Renal cortical epithelial cell (primary cell): ENCODE results near the gene AFF4. TPM values are rescaled to one million over a fixed set of nuclear protein-coding genes. Genes with fewer than 3 reads are reported as not detected.
"Not testable (repeated sequence)": the region's sequence is repeated elsewhere in the genome, so short reads cannot be mapped to it uniquely, and the experiment has no call there.

Source experiments
- DNase-seq: peaks from one replicate; pipeline ENCODE4 v3.0.0-alpha.2; 2011; ENCODE audit warnings: low read depth
- total RNA-seq: library from RNA; depleted of rRNA; stranded (reverse); fragments of >200 nt; gene quantifications from 2 replicates; pipeline ENCODE4 v1.2.3, GENCODE V29; 2014

AFF4 gene
- total RNA-seq, 1 donor from 2014 or later = 95.0 TPM

DNA sequence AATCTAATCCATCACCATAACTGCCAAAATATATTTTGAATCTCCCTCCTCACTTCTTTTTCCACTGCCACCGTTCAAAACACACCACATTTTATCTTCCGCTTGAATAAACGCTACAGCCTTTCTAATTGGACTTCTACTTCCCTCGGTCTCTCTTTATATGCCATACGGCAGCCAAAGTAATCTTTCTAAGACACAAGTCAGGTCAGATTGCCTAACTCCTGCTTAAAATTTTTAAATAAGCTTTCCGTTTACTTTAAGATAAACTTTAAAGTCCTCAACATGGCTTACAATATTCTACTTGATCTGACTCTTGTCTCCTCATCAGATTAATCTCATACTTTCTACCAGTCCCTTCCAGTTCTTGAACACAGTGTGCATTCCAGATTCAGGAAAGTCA lies 9.7 kb downstream of the AFF4 start:
- DNase-seq = no peak

DNA sequence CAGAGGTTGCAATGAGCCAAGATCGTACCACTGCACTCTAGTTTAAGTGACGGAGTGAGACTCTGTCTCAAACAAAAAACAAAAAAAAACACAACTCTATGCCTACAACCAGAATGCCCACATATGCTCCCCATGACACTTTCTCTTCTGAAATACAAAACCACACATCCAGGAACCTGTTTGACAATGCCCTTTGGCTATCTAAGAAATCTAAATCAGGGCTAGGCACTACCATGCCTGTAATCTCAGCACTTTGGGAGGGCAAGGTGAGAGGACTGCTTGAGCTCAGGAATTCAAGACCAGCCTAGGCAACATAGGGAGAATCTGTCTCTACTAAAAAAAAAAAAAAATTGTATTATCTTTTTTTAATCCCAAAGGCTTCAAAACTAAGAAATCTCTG lies 10.6 kb downstream of the AFF4 start:
- DNase-seq = no peak

DNA sequence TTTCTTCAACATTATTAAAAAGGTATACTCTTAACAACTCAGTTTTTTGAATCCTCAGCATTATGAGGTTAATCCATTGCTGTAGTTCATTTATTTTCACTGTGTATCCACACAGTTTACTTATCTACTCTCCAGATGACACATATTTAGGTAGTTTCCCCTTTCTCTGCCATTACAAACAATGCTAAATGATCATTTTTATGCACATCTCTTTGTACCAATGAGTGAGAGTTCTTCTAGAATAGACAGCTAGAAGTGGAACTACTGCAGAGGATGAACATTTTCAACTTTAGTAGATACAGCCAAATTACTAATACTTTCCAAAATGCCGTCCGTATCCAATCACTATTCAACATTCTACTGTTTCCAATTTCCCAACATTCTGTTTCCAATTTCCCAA lies 11.5 kb downstream of the AFF4 start:
- DNase-seq = no peak

DNA sequence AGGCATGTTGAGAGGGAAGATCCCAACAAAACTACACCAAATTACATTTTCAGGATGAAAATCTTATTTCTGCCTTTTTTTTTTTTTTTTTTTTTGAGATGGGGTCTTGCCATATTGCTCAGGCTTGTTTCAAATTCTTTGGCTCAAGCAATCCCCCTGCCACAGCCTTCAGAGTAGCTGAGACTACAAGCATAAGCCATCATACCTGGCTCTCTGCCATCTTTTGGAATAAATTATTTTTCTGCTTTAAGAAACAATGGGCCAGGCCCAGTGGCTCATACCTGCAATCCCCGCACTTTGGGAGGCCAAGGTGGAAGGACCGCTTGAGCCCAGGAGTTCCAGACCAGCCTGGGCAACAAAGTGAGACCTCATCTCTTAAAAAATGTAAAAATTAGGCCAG lies 14.3 kb downstream of the AFF4 start:
- DNase-seq = no peak

DNA sequence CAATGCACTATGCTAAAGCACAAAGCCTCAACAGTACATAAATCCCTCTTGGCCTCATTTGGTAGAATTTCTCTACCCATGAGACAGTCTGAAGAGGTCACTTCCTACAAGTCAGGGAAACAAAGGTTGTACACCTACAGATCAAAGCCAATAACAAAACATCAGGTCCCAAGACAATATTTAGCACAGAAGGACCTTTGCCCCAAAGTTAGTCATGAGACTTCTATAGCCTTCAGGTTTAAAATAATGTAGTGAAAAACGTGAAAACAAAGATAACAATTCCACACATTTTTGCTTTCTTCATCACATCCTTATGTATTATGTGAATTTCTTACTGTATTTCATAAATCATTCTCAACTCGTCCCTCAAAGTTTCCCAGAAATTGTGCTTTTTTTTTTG lies 15.8 kb downstream of the AFF4 start:
- DNase-seq = no peak

DNA sequence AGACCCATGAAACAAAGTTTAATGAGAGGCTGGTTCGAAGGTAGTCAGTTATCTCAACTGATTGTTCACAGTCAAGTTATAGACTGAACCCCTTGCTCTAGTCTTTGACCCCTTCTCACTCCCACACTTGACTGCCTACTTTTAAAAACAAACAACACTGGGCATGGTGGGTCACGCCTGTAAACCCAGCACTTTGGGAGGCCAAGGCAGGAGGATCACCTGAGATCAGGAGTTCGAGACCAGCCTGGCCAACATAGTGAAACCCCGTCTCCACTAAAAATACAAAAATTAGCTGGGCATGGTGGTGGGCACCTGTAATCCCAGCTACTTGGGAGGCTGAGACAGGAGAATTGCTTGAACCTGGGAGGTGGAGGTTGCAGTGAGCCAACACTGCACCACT lies 18.1 kb downstream of the AFF4 start:
- DNase-seq = not testable (repeated sequence)

DNA sequence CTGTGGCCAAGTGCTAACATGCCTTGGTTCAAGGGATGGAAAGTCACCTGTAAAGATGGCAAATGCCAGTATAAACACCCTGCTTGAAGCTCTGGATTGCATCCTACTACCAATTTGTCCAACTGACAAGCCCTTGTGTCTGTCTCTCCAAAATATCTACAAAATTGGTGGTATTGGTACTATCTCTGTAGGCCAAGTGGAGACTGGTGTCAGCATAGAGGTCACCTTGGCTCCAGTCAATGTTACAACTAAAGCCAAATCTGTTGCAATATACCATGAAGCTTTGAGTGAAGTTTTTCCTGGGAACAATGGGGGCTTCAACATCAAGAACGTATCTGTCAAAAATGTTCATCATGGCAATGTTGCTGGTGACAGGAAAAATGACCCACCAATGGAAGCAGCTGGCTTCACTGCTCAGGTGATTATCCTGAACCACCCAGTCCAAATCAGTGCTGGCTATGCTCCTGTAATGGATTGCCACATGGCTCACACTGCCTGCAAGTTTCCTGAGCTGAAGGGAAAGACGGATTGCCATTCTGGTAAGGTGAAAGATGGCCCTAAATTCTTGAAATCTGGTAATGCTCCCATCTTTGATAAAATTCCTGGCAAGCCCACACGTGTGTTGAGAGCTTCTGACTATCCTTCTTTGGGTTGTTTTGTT lies 19.9 kb downstream of the AFF4 start:
- DNase-seq = no peak

DNA sequence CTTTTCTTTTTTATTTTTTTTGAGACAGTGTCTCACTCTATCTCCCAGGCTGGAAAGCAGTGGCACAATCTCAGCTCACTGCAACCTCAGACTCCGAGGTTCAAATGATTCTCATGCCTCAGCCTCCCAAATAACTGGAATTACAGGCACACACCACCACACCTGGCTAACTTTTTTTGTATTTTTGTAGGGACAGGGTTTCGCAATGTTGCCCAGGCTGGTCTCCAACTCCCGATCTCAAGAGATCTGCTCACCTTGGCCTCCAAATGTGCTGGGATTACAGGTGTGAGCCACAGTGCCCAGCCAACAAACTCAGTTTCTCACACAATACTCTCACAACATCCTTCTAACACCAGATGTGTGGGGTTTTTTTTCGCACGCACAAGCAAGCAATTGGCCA lies 22.1 kb downstream of the AFF4 start:
- no peak for DNase-seq

DNA sequence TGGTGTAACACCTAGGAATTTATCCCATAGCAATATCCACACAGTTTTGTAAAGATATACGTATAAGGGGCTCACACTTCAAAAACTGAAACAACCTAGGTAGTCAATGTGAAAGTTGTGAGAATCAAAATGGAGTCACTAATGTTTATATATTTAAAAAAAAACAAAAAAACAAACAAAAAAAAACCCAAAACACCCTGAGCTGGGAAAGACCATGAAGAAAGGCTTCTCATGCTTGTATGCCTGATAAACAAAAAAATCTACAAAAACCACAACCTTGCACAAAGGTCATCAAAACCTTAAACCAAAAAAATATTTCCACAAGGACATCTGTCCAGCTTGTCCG lies 35.4 kb downstream of the AFF4 start:
- no peak for DNase-seq

DNA sequence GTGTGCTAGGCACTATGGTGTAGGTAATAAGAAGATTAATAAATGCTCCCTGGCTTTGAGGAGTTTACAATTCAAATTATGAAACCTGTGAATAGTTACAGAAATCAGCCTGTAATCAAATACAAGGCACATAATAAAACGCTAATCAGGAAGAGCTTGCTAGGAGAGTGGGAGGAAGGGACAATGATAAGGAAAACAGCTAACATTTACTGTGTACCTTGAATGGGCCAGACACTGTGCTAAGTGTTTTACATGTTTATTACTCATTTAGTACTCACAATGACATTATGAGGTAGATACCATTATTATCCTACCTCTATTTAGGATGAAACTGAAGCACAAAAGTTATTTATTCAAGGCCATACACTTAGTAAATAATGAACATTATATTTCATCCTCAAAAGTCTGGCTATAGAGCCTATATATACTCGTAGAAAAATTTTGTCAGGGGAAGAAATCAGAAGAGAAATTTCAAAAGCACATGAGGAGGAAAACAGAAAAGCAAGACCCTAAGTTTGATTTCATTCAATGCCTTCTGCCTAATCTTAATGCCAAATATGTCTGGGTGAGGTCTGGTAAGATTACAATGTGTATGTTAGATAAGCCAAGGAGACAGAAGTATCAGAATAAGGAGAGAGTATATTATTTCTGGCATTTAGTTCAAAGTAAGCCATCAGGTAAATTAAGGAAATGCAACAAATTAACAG lies 35.9 kb downstream of the AFF4 start:
- no peak for DNase-seq

DNA sequence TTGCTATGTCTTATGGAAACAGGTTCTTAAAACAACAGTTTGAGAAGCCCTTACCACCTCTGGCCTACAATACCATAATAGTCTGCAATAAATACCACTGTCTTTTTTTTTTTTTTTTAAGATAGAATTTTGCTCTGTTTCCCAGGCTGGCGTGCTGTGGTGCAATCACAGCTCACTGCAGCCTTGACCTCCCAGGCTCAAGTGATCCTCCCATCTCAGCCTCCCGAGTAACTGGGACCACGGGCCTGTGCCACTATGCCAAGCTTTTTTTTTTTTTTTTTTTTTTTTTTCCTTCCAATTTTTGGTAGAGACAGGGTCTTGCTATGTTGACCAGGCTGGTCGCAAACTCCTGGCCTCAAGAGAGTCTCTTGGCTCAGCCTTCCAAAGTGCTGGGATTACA lies 37.0 kb downstream of the AFF4 start:
- DNase-seq = no peak

DNA sequence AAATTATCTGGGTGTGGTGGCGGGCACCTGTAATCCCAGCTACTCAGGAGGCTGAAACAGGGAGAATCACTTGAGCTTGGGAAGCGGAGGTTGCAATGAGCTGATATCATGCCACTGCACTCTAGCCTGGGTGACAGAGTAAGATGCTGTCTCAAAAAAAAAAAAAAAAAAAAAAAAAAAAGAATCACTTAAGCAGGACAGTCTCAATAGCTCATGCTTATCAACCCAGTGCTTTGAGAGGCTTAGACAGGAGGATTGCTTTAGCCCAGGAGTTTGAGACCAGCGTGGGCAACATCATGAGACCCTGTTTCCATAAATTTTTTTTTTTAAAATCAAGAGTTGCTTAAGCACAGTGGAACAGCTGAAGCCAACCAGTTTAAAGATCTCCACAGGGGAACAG lies 47.3 kb downstream of the AFF4 start:
- no peak for DNase-seq

DNA sequence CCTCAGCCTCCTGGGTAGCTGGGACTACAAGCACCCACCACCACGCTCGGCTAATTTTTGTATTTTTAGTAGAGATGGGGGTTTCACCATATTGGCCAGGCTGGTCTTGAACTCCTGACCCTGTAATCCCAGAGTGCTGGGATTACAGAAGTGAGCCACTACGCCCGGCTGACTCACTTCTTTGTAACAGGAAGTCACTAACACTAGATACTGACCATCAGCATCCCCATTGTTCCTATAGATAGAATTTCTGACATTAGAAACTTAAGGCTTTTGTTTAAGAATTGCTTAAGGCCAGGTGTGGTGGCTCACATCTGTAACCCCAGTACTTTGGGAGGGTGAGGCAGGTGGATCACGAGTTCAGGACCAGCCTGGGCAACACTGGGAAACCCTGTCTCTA lies 47.8 kb downstream of the AFF4 start:
- no peak for DNase-seq

DNA sequence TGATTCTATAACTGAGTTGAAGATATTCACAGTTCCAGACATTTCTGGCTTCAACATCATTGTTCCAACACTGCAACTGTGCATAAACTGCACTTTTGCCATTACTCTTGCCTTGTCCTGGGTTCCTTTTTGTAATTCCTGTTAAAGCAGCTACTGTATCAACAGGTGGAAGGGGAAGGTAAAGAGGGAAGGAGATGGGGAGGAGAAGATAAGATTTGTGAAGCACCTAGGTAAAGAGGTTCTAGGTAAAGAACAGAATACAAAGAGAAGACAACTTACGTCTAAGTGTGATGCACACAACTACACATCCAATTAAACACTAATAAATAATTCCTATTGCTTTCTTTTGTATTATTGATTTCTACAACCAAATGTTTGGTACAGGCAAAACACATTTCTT lies 53.7 kb downstream of the AFF4 start:
- DNase-seq = no peak

DNA sequence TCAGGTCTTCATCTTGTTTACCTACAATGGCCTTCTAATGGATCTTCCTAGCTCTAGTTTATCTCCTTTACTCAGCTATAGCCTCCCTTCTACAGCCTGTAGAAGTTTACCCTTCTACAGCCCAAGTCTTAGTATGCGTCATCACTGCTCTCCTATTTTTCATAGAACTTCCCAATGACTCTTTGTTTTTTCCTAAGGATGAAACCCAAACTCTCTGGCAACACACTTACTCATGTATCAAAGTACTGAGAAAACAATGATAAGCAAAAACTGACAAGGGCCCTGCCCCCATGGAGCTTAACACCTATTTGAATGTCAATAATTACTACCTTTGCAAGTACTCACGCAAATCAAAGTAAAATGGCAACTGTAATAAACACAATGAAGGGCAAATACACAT lies 56.3 kb downstream of the AFF4 start:
- DNase-seq = no peak

DNA sequence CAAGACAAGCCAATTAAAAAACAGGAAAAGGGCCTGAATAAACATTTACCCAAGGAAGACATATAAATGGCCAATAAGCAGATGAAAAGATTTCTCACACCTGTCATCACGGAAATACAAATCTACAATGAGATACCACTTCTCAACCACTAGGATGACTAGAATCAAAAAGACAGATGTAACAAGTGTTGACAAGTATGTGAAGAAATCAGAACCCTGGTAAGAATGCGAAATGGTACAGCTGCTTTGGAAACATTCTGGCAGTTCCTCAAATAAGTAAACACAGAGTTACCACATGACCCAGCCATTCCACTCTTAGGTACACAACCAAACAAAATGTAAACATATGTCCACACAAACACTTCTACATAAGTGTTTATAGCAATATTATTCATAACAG lies 57.5 kb downstream of the AFF4 start:
- DNase-seq = peak; percentile 28

DNA sequence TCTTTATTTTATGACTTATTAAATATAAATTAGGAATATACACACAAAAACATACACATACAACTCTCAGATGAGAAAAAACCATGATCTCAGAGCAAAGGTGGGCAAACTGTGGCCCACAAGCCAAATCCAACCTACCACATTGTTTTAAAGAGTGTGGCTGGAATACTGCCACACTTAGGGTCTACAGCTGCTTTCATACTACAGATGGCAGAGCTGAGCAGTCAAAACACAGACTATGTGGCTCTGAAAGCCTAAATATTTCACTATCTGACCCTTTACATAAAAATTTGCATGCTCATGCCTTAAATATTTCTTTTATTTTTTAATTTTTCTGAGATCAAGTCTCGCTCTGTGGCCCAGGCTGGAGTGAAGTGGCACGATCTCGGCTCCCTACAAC lies 61.7 kb downstream of the AFF4 start:
- DNase-seq = no peak

DNA sequence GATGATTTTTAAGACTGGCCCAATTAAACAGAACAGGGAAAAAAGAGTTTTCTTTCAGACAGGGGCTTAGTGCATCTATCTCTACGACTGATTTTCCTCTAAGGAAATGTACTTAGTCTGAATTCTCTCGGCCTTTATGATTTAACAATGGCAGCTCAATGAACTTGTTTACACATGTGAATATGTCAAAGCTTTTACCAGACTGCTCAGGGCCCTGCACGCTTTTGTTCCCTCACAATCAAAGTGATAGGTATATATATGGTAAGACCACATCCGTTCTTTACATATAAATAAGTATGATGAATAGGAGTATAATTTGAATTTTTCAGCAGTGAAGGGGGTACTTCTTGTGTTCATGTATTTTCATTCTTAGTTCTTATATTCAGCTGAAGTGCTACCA lies 62.4 kb downstream of the AFF4 start:
- DNase-seq = no peak

DNA sequence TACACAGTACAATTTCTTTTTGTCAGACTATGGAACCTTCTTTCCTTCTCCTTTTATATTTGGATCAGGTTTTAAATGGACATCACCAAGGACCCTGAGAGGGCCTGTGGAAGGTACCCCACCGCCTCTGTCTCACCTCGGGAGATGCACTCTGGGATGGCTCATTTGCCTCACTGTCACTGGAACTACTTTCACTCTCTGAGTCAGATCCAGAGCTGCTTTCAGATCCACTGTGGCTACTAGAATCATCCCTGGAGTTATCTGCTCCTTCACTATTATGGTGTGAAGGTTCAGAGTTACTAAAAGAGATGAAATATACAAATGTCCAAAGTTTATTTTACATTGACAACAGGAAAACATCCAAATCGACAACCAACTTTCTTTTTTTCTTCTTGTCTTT lies 65.3 kb downstream of the AFF4 start:
- no peak for DNase-seq

DNA sequence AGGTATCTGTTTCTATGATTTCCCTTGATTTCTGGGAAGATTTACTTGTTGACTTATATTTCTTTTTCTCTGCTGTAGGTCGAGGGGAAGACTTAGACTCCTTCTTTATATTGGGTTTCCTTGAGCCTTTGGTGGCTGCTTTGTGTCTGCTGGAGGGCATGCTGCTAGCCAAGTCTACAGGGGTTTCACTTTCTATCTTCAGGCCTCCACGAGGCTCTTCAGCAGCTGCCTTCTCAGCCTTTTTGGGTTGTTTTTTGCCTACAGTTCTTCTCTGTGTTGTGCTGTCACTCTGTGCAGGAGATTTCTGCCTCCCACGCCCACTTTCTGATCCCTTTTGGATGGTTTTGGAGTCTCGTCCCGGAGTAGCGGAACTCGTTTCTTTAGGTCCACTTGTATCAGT lies 66.7 kb downstream of the AFF4 start:
- no peak for DNase-seq

DNA sequence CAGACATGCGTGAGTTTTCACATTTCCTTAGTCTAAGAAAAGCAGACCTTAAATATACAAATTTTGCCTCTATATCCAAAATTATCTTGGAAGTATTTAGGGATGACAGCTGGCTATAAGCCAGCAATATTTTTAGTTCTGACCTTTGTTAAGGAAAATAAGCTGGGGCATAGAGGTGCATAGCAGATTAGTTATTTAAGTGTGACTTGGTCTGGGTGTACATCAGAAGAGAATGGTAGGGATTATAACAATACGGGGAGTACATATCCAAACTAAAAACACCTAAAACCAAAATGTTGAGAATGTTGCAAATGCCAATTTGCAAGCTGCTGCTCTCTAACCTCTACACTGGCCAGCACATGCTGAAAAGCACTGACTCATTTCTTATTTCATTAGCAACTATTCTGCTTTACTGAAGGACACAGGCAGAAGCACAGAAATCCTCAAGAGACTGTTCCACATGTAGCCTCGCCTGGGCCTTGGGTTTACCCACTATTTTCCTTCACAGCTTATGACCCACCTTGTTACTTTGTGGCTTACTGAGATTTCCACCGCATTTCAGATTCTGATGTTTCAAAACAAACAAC lies 67.6 kb downstream of the AFF4 start:
- DNase-seq = no peak

DNA sequence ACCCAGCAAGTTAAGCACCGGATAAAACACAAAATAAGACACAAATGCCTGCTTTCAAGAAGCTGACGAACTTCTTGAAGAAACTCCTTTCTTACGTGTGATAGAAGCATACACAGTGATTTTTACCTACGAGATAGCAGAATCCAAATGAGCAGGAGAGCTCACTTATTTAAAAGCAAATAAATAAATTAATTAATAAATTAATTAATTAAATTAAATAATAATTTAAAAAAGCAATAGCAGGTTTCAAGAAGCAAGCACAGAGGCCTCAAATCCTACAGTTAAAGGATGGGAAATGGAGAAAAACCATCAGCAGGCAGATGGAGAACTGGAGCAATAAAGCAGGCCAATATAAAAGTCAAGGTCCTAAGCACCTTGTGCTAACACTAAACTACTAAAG lies 72.6 kb downstream of the AFF4 start:
- no peak for DNase-seq

DNA sequence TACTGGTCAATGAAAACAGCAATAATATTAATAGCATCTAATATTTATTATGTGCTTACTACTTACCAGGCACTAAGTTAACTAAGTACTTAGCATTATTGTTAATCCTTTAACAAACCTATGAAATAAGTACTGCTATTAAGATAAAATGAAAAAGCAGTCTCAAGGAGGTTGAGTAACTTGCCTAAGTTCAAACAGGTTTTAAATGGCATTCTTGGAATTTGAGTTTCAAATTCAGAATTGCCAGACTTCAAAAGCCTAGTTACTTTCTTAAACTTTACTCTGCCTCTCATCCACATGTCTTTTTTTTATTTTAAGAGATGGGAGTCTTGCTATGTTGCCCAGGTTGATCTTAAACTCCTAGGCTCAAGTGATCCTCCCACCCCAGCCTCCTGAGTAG lies 73.9 kb downstream of the AFF4 start:
- DNase-seq = no peak

DNA sequence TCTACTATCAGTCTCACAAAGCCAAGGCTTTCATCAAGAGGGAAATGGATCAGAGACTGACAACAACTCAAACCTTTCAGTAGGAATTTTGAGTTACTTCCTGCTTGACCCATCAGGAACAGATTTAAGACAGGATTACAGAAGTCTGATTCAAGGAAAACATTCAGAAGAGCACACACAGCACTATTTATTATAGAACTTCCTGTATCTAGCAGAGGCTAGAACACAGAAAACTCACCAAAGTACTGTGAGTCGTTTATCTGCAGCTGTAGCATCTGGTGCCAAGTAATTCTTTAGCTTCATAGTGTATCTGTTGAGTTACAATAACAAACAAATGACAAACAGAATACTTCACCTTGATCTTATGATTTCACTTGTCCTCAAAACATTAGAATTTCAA lies 76.2 kb downstream of the AFF4 start:
- DNase-seq = no peak
